Right lobe of liver (tissue), 6 donors: ENCODE measurements around the gene LYST. TPM values are rescaled to one million over a fixed set of nuclear protein-coding genes. Genes with fewer than 3 reads are reported as not detected.

Source experiments
- ATAC-seq, 4 donors: fragments of 200-7000 bp; cut with Tn5 transposase; one replicate each; pipeline ENCODE4 v1.9.1; 2020; ENCODE audit warnings: mild to moderate bottlenecking in 4 of 4, moderate library complexity in 4 of 4
- DNase-seq, 3 donors: peaks; one replicate each; pipeline ENCODE4 v3.0.0-alpha.2; 2020
- H3K27ac ChIP-seq, 3 donors: fragments of 200-600 bp; one replicate each; pipeline ENCODE4 v1.8.0; 2022
- H3K27me3 ChIP-seq, 2 donors: fragments of 200-600 bp; one replicate each; pipeline ENCODE4 v1.8.0; 2022
- H3K36me3 ChIP-seq, 4 donors: fragments of 200-600 bp; sonication (generic) in 1 of 4; one replicate each; pipeline versions ENCODE4 v1.5.1 to v1.8.0; 2017 to 2022; ENCODE audit warnings: control low read depth in 1 of 4
- H3K4me1 ChIP-seq, 4 donors: fragments of 200-600 bp; sonication (generic) in 1 of 4; one replicate each; pipeline versions ENCODE4 v1.5.1 to v1.8.0; 2017 to 2022; ENCODE audit warnings: control low read depth in 1 of 4
- H3K4me3 ChIP-seq, 3 donors: fragments of 200-600 bp; one replicate each; pipeline ENCODE4 v1.8.0; 2022
- H3K9me3 ChIP-seq, 4 donors: fragments of 200-600 bp; sonication (generic) in 1 of 4; one replicate each; pipeline versions ENCODE4 v1.5.1 to v1.8.0; 2017 to 2022; ENCODE audit warnings: control low read depth in 1 of 4
- POLR2A ChIP-seq: fragments of 450-650 bp; IDR thresholded peaks from one replicate; pipeline ENCODE4 v1.6.1; 2017; ENCODE audit warnings: antibody characterized with exemption, mild to moderate bottlenecking
- WGBS: methylation state at CpG from one replicate; pipeline ENCODE4 v1.1.6; 2018; ENCODE audit warnings: low coverage, low lambda C conversion rate; ENCODE audit not compliant: insufficient coverage; ENCODE audit errors: missing lambda C conversion rate; 5-methylcytosine and 5-hydroxymethylcytosine counted together
- intact Hi-C, 2 donors: fragments of 100-400 bp; cut with DNase I; formaldehyde crosslinking; loops; one replicate each; pipeline versions ENCODE4 v1.11.2 to v1.14.1; 2022
- total RNA-seq, 6 experiments: library from RNA; depleted of rRNA in 2 of 6; stranded (reverse); fragments of >200 nt in 2 of 6; fragmentation: NEBNext Ultra II Directional in 3 of 6; extraction: Animal tissue kit (Norgen Biotek cat#: 25700) in 3 of 6; gene quantifications; one replicate each; pipeline versions ENCODE4 v1.1.0 to v1.2.4, GENCODE V29; 2016 to 2023
- TF ChIP-seq, protein P1 (sequence below), 4 donors: fragments of 200-600 bp in 3 of 4; fragments of 450-650 bp in 1 of 4; IDR thresholded peaks; one replicate each; pipeline versions ENCODE4 v1.5.1 to v1.8.0; 2016 to 2022; ENCODE audit warnings: antibody characterized with exemption in 4 of 4, mild to moderate bottlenecking in 2 of 4
- donor health status: DM: no; HTN: yes; CAD: no.
- donor health status: DM: no; HTN: no; CAD: no.
- donor health status: DM: no; HTN: no; CAD: no.
- donor health status: DM: no; HTN: yes; CAD: no.
- donor health status: DM: no; HTN: yes; CAD: no.

The LYST gene
- total RNA-seq, 6 experiments from 2014 or later, result 9.0 to 16.6 (median 12.5) TPM

DNA sequence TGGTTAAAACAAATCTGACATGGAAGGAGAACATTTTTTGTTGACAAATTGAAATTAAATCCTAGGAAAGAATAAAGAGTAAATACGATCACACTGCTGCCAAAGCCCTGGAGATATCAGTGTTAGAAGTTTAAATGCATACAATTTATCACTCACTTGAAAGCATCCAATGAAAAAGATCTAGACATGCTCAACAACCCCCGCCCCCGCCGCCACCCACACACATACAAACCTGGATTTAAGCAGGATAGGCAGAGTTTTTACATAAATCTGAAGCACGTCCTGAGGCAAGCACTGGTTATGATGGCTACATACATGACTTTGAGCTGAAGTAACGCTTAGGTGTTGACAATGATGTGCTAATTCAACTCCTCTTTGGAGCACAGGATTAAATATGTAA is 58.5 kb downstream of the LYST start:
- H3K4me1 ChIP-seq, result no peaks in the 10 kb centered on the region
- no peak for TF ChIP-seq POLR2A
- TF ChIP-seq, protein P1, sequence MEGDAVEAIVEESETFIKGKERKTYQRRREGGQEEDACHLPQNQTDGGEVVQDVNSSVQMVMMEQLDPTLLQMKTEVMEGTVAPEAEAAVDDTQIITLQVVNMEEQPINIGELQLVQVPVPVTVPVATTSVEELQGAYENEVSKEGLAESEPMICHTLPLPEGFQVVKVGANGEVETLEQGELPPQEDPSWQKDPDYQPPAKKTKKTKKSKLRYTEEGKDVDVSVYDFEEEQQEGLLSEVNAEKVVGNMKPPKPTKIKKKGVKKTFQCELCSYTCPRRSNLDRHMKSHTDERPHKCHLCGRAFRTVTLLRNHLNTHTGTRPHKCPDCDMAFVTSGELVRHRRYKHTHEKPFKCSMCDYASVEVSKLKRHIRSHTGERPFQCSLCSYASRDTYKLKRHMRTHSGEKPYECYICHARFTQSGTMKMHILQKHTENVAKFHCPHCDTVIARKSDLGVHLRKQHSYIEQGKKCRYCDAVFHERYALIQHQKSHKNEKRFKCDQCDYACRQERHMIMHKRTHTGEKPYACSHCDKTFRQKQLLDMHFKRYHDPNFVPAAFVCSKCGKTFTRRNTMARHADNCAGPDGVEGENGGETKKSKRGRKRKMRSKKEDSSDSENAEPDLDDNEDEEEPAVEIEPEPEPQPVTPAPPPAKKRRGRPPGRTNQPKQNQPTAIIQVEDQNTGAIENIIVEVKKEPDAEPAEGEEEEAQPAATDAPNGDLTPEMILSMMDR (IDR thresholded peaks at IDR 0.05), result no peak
- 97% methylated on average over 6 of the region's 6 CpGs for WGBS
- H3K27ac ChIP-seq, result no peak overlapping the region
- no peaks in the 10 kb centered on the region for H3K9me3 ChIP-seq
- no peak for ATAC-seq
- intact Hi-C loops, result no loop called here
- H3K36me3 ChIP-seq, result no peaks in the 10 kb centered on the region
- no peak overlapping the region for H3K4me3 ChIP-seq
- H3K27me3 ChIP-seq, result no peaks in the 10 kb centered on the region
- DNase-seq, result no peak

DNA sequence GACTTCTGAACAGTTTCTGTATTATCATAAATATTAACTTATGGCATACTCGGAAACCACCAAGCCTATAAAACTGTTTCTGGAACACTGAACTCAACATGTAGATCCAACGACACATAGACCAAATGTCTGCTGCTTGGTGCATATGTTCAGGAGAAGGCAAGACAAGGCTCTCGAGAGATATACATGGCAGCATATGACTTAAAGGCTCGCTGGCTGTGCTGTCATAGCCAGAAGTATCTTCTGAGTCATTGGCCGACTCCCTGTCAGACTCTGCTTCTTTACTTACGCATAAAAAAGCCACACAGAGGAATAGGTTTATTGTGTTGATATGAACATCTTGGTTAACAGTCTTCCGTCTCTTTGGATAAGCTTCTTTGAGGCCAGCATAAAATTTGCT is 60.6 kb downstream of the LYST start:
- no peaks in the 10 kb centered on the region for H3K9me3 ChIP-seq
- 92% methylated on average over 6 of the region's 7 CpGs for WGBS
- intact Hi-C loops, result no loop called here
- no peaks in the 10 kb centered on the region for H3K36me3 ChIP-seq
- no peak overlapping the region for H3K4me3 ChIP-seq
- H3K27ac ChIP-seq, result no peak overlapping the region
- DNase-seq (no peak), ATAC-seq (no peak)
- no peaks in the 10 kb centered on the region for H3K4me1 ChIP-seq
- TF ChIP-seq, protein P1 (IDR thresholded peaks at IDR 0.05), result no peak
- no peak for TF ChIP-seq POLR2A
- H3K27me3 ChIP-seq, result no peaks in the 10 kb centered on the region

DNA sequence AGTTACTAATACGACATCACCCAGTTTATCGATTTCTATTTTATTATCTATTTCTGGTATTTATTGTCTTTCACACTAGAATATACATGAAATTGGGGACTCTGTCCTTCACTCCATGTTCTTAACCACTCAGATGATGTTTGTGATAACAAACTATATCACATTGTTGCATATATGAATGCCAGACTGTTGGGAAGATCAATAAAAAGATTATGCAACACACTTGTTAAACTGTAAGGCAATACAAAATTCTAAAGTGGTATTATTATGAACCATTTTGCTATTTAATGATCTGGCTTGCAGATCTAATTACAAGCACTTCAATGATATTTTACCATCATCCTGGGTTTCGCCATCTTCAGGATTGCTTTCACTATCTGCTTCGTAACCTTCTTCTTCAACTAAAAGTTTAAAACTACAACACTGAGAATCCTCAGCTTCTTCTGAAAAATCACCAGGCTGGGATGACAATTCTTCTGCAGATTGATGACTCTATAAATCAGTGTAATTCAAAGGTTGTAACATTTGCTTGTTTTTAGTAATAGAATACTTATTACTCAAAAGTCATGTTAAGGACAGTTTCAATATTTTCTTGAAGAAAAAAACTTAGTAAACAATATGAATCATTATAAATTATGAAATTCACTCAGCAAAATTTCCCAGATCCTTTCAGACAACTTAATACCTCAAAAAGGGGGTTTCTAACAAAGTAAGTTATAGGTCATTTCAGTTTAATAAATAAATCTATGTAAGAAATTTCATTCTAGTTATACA is 63.9 kb downstream of the LYST start:
- DNase-seq (no peak), ATAC-seq (no peak)
- intact Hi-C loops, result no loop called here
- TF ChIP-seq, protein P1 (IDR thresholded peaks at IDR 0.05), result no peak
- TF ChIP-seq POLR2A, result no peak
- H3K4me1 ChIP-seq, result no peaks in the 10 kb centered on the region
- H3K36me3 ChIP-seq, result no peaks in the 10 kb centered on the region
- H3K4me3 ChIP-seq, result no peak overlapping the region
- no peaks in the 10 kb centered on the region for H3K9me3 ChIP-seq
- H3K27ac ChIP-seq, result no peak overlapping the region
- H3K27me3 ChIP-seq, result no peaks in the 10 kb centered on the region
- 88% methylated on average over 4 of the region's 4 CpGs for WGBS

DNA sequence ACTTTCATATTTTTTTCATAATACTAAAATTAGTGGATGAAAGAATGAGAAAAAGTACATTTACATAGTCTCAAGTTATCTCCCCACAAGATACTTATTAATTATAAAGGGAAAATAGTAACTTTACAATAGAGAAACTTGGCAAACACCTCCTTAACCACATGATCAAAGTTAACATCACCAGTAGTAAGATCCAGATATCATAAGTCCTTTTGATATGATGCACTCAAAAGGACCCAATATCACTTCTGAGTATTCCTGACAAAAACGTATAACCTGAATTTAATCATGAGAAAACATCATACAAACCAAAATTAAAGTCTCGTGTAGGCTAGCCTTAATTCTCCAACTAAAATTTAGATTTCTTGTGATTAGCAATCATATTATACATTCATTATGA is 67.4 kb downstream of the LYST start:
- WGBS, result 75% methylated on average over 2 of the region's 2 CpGs
- Histone ChIP-seq H3K9me3 (no peaks in the 10 kb centered on the region), H3K27ac (no peak overlapping the region), H3K27me3 (no peaks in the 10 kb centered on the region), H3K4me1 (no peaks in the 10 kb centered on the region), H3K4me3 (no peak overlapping the region), H3K36me3 (no peaks in the 10 kb centered on the region)
- intact Hi-C loops, result no loop called here
- ATAC-seq (no peak), DNase-seq (no peak)
- TF ChIP-seq, protein P1 (IDR thresholded peaks at IDR 0.05), result no peak
- no peak for TF ChIP-seq POLR2A
